ENCODE results near the gene IGF2.
A peak's percentile ranks its signal among the peaks of the same experiment; 100 is the strongest.

Gene IGF2

DNA sequence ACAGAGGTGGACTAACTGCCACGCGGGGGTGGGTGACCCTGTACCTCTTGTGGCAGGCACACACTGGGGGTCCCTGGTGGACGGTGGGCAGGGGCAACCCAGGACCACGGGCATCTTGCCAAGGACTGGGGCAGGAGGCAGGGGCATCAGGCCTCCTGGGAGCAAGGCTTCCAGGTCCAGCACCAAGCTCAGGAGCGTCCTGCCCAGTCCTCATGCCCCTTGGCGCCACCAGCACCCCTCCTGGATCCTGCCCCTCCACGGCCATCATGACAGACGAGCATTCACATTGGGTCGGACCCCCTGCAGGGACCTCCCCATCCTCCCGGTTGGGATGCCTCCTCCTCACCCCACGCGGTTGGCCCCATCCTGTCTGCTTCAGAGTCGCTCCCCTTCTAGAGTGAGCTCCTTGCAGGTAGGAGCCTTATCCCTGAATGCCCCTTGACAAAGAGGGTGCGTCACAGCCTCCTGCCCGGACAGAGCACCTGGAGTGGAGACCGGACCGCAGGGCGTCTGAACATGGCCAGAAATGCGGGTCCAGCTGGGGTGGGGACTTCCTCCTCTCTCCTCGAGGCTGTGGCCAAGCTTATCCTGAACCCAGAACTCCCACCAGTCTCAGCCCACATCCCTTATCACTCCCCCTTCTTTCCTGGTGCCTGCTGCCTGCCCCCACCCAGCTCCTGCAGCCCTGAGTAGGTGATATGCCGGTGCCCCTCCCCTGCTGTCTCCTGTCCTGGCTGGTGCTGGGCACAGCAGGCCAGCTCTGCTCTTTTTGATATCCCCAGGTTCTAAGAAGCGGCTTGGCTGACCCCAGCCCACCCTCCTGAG, 40.3 kb downstream of the IGF2 start:
- Histone ChIP-seq H3K4me3 (ENCODE audit: low read depth, low read length) (no peak overlapping the region), H3K36me3 (ENCODE audit: control insufficient read depth, insufficient read depth, low read length) (no peaks in the 10 kb centered on the region), H3K4me2 (ENCODE audit: low read length) (no peak overlapping the region), H3K79me2 (no peaks in the 10 kb centered on the region), H3K4me1 (no peaks in the 10 kb centered on the region), H3K27me3 (ENCODE audit: control insufficient read depth, insufficient read depth, low read length) (no peaks in the 10 kb centered on the region), H3K27ac (no peak overlapping the region), H2AFZ (no peak overlapping the region), H3K9ac (no peak overlapping the region), H3K9me3 (ENCODE audit: control insufficient read depth, low read length) (no peaks in the 10 kb centered on the region)
- TF ChIP-seq, protein P1, sequence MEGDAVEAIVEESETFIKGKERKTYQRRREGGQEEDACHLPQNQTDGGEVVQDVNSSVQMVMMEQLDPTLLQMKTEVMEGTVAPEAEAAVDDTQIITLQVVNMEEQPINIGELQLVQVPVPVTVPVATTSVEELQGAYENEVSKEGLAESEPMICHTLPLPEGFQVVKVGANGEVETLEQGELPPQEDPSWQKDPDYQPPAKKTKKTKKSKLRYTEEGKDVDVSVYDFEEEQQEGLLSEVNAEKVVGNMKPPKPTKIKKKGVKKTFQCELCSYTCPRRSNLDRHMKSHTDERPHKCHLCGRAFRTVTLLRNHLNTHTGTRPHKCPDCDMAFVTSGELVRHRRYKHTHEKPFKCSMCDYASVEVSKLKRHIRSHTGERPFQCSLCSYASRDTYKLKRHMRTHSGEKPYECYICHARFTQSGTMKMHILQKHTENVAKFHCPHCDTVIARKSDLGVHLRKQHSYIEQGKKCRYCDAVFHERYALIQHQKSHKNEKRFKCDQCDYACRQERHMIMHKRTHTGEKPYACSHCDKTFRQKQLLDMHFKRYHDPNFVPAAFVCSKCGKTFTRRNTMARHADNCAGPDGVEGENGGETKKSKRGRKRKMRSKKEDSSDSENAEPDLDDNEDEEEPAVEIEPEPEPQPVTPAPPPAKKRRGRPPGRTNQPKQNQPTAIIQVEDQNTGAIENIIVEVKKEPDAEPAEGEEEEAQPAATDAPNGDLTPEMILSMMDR (IDR thresholded peaks at IDR 0.05), result no peak

DNA sequence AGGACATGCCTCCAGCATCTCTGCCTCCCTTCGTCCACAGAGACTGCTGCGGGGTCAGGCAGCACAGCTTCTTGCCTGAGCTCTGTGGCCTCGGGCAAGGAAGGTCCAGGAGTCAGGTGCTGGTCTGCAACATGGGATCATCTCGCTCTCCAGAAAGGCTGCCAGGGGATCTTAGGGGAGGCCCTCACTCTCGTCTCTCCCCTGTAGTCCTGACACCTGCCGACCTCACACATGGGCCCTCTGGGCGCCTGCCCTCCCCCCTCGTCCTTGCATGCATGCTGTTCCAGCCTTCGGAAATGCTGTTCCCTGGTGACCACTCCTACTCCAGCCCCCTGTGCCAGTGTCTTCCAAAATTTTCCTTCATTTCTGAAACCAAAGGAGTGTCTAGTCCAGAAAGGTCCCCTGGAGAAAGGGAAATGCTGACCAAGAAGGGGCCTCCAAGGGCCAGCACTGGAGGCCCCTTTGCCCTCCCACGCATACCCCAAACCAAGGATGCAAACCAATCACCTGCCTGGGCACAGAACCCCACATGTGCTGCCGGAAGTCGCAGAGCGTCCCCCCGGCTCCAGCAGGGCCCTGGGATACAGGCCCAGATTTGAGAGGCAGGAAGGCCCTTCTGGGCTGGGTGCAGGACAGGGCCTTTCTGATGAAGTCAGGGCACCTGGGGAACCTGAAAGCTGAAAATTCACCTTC, 41.0 kb downstream of the IGF2 start:
- H2AFZ ChIP-seq, result no peak overlapping the region
- no peaks in the 10 kb centered on the region for H3K4me1 ChIP-seq
- no peaks in the 10 kb centered on the region for H3K36me3 ChIP-seq (ENCODE audit: control insufficient read depth, insufficient read depth, low read length)
- H3K9me3 ChIP-seq (ENCODE audit: control insufficient read depth, low read length), result no peaks in the 10 kb centered on the region
- H3K9ac ChIP-seq, result no peak overlapping the region
- no peak overlapping the region for H3K4me3 ChIP-seq (ENCODE audit: low read depth, low read length)
- TF ChIP-seq, protein P1 (IDR thresholded peaks at IDR 0.05), result no peak
- H3K27ac ChIP-seq, result no peak overlapping the region
- no peaks in the 10 kb centered on the region for H3K79me2 ChIP-seq
- H3K4me2 ChIP-seq (ENCODE audit: low read length), result no peak overlapping the region
- no peaks in the 10 kb centered on the region for H3K27me3 ChIP-seq (ENCODE audit: control insufficient read depth, insufficient read depth, low read length)

DNA sequence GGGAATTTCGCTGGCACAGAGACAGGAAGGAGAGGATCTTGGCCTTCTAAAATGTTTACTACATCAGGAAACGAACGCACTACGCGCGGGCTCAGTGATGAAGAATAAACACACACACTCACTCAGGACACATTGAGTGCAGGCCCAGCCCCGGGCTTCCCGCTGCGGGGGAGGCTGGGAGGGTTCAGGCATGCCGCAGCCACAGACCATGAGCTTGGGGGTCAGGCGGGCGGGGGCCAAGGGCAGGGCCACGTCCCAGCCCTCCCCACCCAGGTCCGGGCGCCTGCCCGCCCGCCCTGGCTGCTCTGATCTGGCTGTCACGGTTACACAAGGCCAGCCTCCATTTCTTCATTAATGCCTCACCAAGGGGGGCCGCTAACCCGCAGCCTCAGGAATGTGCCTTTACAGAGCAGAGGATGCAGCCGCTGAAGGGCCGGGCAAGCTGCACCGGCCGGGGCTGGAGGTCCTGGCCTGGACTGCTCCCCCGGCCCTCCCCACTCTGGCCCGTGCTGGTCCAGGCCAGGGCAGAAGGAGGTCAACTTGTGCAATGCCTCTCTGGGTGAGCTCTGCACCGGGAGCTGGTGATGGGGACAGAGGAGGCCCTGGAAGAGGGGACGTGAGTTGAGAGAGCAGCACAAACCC, 41.7 kb downstream of the IGF2 start:
- H2AFZ ChIP-seq, result peak overlapping the region; percentile 5
- H3K4me2 ChIP-seq (ENCODE audit: low read length), result no peak overlapping the region
- H3K27me3 ChIP-seq (ENCODE audit: control insufficient read depth, insufficient read depth, low read length), result no peaks in the 10 kb centered on the region
- H3K27ac ChIP-seq, result no peak overlapping the region
- no peak overlapping the region for H3K4me3 ChIP-seq (ENCODE audit: low read depth, low read length)
- no peaks in the 10 kb centered on the region for H3K4me1 ChIP-seq
- no peaks in the 10 kb centered on the region for H3K9me3 ChIP-seq (ENCODE audit: control insufficient read depth, low read length)
- H3K36me3 ChIP-seq (ENCODE audit: control insufficient read depth, insufficient read depth, low read length), result no peaks in the 10 kb centered on the region
- H3K9ac ChIP-seq, result no peak overlapping the region
- H3K79me2 ChIP-seq, result no peaks in the 10 kb centered on the region
- TF ChIP-seq, protein P1 (IDR thresholded peaks at IDR 0.05), result no peak

DNA sequence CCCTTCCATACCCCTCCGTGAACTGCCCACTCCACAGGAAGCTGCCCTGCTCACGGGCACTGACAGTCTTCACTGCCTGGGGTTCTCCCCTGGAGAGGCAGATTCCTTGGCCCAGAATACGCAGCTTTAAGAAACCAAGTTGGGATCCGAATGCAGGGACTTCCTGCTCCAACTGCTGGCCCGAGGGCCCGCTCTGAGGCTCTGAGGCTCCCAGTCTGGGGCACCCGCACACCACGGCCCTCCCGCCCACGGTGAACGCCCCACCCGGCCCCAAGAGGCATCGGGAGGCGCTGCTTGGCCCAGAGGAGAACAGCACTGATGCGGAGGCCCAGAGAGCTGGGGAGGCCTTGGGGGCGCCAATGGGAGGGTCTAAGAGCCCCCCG, 42.3 kb downstream of the IGF2 start:
- no peaks in the 10 kb centered on the region for H3K4me1 ChIP-seq

More for the DNA sequence above, 42.3 kb downstream of the IGF2 start:
- Histone ChIP-seq H3K4me3 (ENCODE audit: low read depth, low read length) (no peak overlapping the region), H3K9ac (no peak overlapping the region), H3K27me3 (ENCODE audit: control insufficient read depth, insufficient read depth, low read length) (no peaks in the 10 kb centered on the region), H3K27ac (no peak overlapping the region), H3K79me2 (no peaks in the 10 kb centered on the region), H2AFZ (peak overlapping the region; percentile 5), H3K4me2 (ENCODE audit: low read length) (no peak overlapping the region), H3K9me3 (ENCODE audit: control insufficient read depth, low read length) (no peaks in the 10 kb centered on the region), H3K36me3 (ENCODE audit: control insufficient read depth, insufficient read depth, low read length) (no peaks in the 10 kb centered on the region)
- TF ChIP-seq, protein P1 (IDR thresholded peaks at IDR 0.05), result no peak

Data from parathyroid adenoma (tissue), 2 donors.